GM23338 (cell line): ENCODE measurements around the gene AGR2. TPM values are rescaled to one million over a fixed set of nuclear protein-coding genes. Genes with fewer than 3 reads are reported as not detected.

Experiments used
- ATAC-seq: fragments of 200-7000 bp; cut with Tn5 transposase; 3 replicates; pipeline ENCODE4 v1.9.1; 2020
- DNase-seq: peaks from one replicate; pipeline ENCODE4 v3.0.0-alpha.2; 2015; ENCODE audit warnings: low spot score
- H2AFZ ChIP-seq: fragments of 200-600 bp; sonication (generic); 2 replicates; pipeline ENCODE4 v1.8.0; 2016; ENCODE audit warnings: antibody characterized with exemption, mild to moderate bottlenecking, moderate library complexity
- H3F3A ChIP-seq: fragments of 200-600 bp; sonication (generic); replicated peaks from 2 replicates; pipeline ENCODE4 v1.8.0; 2017; ENCODE audit warnings: antibody characterized with exemption, mixed run types, low read depth
- H3K27ac ChIP-seq: fragments of 200-600 bp; sonication (generic); 2 replicates; pipeline ENCODE4 v1.6.1; 2016; ENCODE audit warnings: low read depth
- H3K27me3 ChIP-seq: fragments of 200-600 bp; sonication (generic); 2 replicates; pipeline ENCODE4 v1.8.0; 2016; ENCODE audit warnings: mild to moderate bottlenecking, mixed run types, moderate library complexity; ENCODE audit not compliant: insufficient read depth
- H3K36me3 ChIP-seq: fragments of 200-600 bp; sonication (generic); 2 replicates; pipeline ENCODE4 v1.8.0; 2016; ENCODE audit warnings: mild to moderate bottlenecking; ENCODE audit not compliant: insufficient read depth
- H3K4me1 ChIP-seq: fragments of 200-600 bp; sonication (generic); 2 replicates; pipeline ENCODE4 v1.8.0; 2016; ENCODE audit warnings: mild to moderate bottlenecking, moderate library complexity; ENCODE audit not compliant: insufficient read depth
- H3K4me2 ChIP-seq: fragments of 200-600 bp; sonication (generic); 2 replicates; pipeline ENCODE4 v1.7.1; 2017; ENCODE audit warnings: mixed run types
- H3K4me3 ChIP-seq: fragments of 200-600 bp; sonication (generic); 2 replicates; pipeline ENCODE4 v1.6.1; 2016; ENCODE audit warnings: mixed run types
- H3K79me2 ChIP-seq: fragments of 200-600 bp; sonication (generic); replicated peaks from 2 replicates; pipeline ENCODE4 v1.8.0; 2017; ENCODE audit warnings: mild to moderate bottlenecking; ENCODE audit not compliant: insufficient read depth
- H3K9me2 ChIP-seq: fragments of 200-600 bp; sonication (generic); 2 replicates; pipeline ENCODE4 v1.8.0; 2017; ENCODE audit not compliant: insufficient read depth
- H4K20me1 ChIP-seq: fragments of 200-600 bp; sonication (generic); replicated peaks from 2 replicates; pipeline ENCODE4 v1.8.0; 2017; ENCODE audit warnings: mild to moderate bottlenecking; ENCODE audit not compliant: insufficient read depth
- H3K27ac Mint-ChIP-seq: 2 replicates; pipeline ENCODE4 v1.8.0; 2020; ENCODE audit warnings: inconsistent platforms, mild to moderate bottlenecking, moderate library complexity, mixed read lengths
- H3K27me3 Mint-ChIP-seq: 3 replicates; pipeline ENCODE4 v1.8.0; 2022; ENCODE audit warnings: low read depth, mild to moderate bottlenecking, moderate library complexity, mixed read lengths, inconsistent platforms; ENCODE audit not compliant: insufficient read depth, poor library complexity
- H3K36me3 Mint-ChIP-seq: 3 replicates; pipeline ENCODE4 v1.8.0; 2021; ENCODE audit warnings: low read depth, mild to moderate bottlenecking, inconsistent platforms, moderate library complexity, mixed read lengths
- H3K4me1 Mint-ChIP-seq: 3 replicates; pipeline ENCODE4 v1.8.0; 2020; ENCODE audit warnings: mild to moderate bottlenecking, inconsistent platforms, mixed read lengths
- H3K4me3 Mint-ChIP-seq: 3 replicates; pipeline ENCODE4 v1.8.0; 2021; ENCODE audit warnings: moderate library complexity, mild to moderate bottlenecking, inconsistent platforms, mixed read lengths
- H3K9me3 Mint-ChIP-seq: 3 replicates; pipeline ENCODE4 v1.8.0; 2020; ENCODE audit warnings: moderate library complexity, mild to moderate bottlenecking, inconsistent platforms, mixed read lengths
- NANOG ChIP-seq: IDR thresholded peaks from 2 replicates; pipeline ENCODE4 v1.6.1; 2016; ENCODE audit warnings: antibody characterized with exemption, borderline replicate concordance
- STAT1 ChIP-seq: IDR thresholded peaks from one replicate; pipeline ENCODE4 v1.6.1; 2016; ENCODE audit warnings: antibody characterized with exemption; ENCODE audit not compliant: unreplicated experiment
- ZNF114 ChIP-seq: fragments of 250-450 bp; sonication (Bioruptor Pico); IDR thresholded peaks from 2 replicates; pipeline ENCODE4 v1.5.0; 2020; ENCODE audit warnings: mild to moderate bottlenecking, moderate library complexity
- ZNF331 ChIP-seq: fragments of 250-450 bp; sonication (Bioruptor Pico); IDR thresholded peaks from 2 replicates; pipeline ENCODE4 v1.5.0; 2020; ENCODE audit warnings: low read depth, mild to moderate bottlenecking, moderate library complexity
- polyA plus RNA-seq: library from polyadenylated mRNA; unstranded; fragments of >200 nt; fragmentation: Nextera tagmentation; extraction: Ambion mirVana; gene quantifications from 2 replicates; pipeline ENCODE4 v1.2.1, GENCODE V29; 2016
- total RNA-seq: library from RNA; depleted of rRNA; stranded (reverse); fragments of >200 nt; shearing (Covaris generic); gene quantifications from 2 replicates; pipeline ENCODE4 v1.2.3, GENCODE V29; 2014
- TF ChIP-seq, protein P1 (sequence below): fragments of 250-450 bp; sonication (Bioruptor Pico); IDR thresholded peaks from 2 replicates; pipeline ENCODE4 v1.5.0; 2020; ENCODE audit warnings: mild to moderate bottlenecking, moderate library complexity
- TF ChIP-seq, protein P2 (sequence below), 2 experiments: fragments of 200-600 bp in 1 of 2; sonication (generic) in 1 of 2; conservative IDR thresholded peaks; 2 replicates each; pipeline versions ENCODE4 v1.5.1 to v1.6.1; 2016 to 2017; ENCODE audit warnings: antibody characterized with exemption in 2 of 2, low read depth in 2 of 2, mild to moderate bottlenecking in 2 of 2, moderate library complexity in 1 of 2
- TF ChIP-seq, protein P3 (sequence below): IDR thresholded peaks from 2 replicates; pipeline ENCODE4 v1.6.1; 2016; ENCODE audit warnings: antibody characterized with exemption

The AGR2 gene
- total and polyA plus RNA-seq, 2 experiments from 2014 or later = not detected

DNA sequence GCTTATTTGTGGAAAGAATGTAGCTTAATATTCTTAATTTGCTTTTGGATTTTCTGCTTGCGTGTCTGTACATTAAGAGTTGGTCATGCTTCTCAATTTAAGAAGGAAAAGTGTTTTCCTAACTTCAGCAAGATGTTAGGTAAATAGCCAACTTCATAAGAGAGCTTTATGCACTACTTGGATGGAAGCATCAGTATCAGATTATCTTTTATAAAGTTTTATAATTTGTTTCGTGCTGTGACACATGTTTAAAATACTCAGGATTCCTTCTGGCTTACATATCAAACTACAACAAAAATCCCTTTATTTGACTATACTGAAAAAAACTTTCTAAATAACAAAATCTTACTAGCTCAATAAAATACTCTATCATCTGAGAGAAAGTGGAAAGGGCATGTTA, 34.8 kb upstream of the AGR2 start:
- no peak overlapping the region for H3K4me3 Mint-ChIP-seq
- no peak overlapping the region for H2AFZ ChIP-seq
- H3K27ac ChIP-seq = no peak overlapping the region
- H3K27ac Mint-ChIP-seq = no peak overlapping the region
- H3K9me2 ChIP-seq = no peaks in the 10 kb centered on the region; the same call in 1 of the 2 replicates
- no peaks in the 10 kb centered on the region for H3K4me1 ChIP-seq
- H3K79me2 ChIP-seq = no peaks in the 10 kb centered on the region
- H4K20me1 ChIP-seq = no peaks in the 10 kb centered on the region
- no peak for ATAC-seq
- H3K27me3 Mint-ChIP-seq = no peaks in the 10 kb centered on the region
- H3K27me3 ChIP-seq = no peaks in the 10 kb centered on the region
- no peak overlapping the region for H3K4me2 ChIP-seq
- peaks cover 4% of the 10 kb centered on the region; the same call in 2 of the 3 replicates for H3K4me1 Mint-ChIP-seq
- DNase-seq = no peak
- no peaks in the 10 kb centered on the region for H3K36me3 ChIP-seq
- H3K36me3 Mint-ChIP-seq = no peaks in the 10 kb centered on the region
- TF ChIP-seq, protein P1, sequence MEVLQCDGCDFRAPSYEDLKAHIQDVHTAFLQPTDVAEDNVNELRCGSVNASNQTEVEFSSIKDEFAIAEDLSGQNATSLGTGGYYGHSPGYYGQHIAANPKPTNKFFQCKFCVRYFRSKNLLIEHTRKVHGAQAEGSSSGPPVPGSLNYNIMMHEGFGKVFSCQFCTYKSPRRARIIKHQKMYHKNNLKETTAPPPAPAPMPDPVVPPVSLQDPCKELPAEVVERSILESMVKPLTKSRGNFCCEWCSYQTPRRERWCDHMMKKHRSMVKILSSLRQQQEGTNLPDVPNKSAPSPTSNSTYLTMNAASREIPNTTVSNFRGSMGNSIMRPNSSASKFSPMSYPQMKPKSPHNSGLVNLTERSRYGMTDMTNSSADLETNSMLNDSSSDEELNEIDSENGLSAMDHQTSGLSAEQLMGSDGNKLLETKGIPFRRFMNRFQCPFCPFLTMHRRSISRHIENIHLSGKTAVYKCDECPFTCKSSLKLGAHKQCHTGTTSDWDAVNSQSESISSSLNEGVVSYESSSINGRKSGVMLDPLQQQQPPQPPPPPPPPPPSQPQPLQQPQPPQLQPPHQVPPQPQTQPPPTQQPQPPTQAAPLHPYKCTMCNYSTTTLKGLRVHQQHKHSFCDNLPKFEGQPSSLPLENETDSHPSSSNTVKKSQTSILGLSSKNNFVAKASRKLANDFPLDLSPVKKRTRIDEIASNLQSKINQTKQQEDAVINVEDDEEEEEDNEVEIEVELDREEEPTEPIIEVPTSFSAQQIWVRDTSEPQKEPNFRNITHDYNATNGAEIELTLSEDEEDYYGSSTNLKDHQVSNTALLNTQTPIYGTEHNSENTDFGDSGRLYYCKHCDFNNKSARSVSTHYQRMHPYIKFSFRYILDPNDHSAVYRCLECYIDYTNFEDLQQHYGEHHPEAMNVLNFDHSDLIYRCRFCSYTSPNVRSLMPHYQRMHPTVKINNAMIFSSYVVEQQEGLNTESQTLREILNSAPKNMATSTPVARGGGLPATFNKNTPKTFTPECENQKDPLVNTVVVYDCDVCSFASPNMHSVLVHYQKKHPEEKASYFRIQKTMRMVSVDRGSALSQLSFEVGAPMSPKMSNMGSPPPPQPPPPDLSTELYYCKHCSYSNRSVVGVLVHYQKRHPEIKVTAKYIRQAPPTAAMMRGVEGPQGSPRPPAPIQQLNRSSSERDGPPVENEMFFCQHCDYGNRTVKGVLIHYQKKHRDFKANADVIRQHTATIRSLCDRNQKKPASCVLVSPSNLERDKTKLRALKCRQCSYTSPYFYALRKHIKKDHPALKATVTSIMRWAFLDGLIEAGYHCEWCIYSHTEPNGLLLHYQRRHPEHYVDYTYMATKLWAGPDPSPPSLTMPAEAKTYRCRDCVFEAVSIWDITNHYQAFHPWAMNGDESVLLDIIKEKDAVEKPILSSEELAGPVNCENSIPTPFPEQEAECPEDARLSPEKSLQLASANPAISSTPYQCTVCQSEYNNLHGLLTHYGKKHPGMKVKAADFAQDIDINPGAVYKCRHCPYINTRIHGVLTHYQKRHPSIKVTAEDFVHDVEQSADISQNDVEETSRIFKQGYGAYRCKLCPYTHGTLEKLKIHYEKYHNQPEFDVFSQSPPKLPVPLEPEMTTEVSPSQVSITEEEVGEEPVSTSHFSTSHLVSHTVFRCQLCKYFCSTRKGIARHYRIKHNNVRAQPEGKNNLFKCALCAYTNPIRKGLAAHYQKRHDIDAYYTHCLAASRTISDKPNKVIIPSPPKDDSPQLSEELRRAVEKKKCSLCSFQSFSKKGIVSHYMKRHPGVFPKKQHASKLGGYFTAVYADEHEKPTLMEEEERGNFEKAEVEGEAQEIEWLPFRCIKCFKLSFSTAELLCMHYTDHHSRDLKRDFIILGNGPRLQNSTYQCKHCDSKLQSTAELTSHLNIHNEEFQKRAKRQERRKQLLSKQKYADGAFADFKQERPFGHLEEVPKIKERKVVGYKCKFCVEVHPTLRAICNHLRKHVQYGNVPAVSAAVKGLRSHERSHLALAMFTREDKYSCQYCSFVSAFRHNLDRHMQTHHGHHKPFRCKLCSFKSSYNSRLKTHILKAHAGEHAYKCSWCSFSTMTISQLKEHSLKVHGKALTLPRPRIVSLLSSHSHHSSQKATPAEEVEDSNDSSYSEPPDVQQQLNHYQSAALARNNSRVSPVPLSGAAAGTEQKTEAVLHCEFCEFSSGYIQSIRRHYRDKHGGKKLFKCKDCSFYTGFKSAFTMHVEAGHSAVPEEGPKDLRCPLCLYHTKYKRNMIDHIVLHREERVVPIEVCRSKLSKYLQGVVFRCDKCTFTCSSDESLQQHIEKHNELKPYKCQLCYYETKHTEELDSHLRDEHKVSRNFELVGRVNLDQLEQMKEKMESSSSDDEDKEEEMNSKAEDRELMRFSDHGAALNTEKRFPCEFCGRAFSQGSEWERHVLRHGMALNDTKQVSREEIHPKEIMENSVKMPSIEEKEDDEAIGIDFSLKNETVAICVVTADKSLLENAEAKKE (CRISPR knock-in tag) = no peak
- no peak for TF ChIP-seq ZNF331 (CRISPR knock-in tag)
- no peak for TF ChIP-seq ZNF114 (CRISPR knock-in tag)
- TF ChIP-seq, protein P2, sequence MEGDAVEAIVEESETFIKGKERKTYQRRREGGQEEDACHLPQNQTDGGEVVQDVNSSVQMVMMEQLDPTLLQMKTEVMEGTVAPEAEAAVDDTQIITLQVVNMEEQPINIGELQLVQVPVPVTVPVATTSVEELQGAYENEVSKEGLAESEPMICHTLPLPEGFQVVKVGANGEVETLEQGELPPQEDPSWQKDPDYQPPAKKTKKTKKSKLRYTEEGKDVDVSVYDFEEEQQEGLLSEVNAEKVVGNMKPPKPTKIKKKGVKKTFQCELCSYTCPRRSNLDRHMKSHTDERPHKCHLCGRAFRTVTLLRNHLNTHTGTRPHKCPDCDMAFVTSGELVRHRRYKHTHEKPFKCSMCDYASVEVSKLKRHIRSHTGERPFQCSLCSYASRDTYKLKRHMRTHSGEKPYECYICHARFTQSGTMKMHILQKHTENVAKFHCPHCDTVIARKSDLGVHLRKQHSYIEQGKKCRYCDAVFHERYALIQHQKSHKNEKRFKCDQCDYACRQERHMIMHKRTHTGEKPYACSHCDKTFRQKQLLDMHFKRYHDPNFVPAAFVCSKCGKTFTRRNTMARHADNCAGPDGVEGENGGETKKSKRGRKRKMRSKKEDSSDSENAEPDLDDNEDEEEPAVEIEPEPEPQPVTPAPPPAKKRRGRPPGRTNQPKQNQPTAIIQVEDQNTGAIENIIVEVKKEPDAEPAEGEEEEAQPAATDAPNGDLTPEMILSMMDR (conservative IDR thresholded peaks at IDR 0.05; ENCODE audit: low read depth in 2 of 2) = no peak
- TF ChIP-seq NANOG = no peak
- TF ChIP-seq STAT1 = no peak
- TF ChIP-seq, protein P3, sequence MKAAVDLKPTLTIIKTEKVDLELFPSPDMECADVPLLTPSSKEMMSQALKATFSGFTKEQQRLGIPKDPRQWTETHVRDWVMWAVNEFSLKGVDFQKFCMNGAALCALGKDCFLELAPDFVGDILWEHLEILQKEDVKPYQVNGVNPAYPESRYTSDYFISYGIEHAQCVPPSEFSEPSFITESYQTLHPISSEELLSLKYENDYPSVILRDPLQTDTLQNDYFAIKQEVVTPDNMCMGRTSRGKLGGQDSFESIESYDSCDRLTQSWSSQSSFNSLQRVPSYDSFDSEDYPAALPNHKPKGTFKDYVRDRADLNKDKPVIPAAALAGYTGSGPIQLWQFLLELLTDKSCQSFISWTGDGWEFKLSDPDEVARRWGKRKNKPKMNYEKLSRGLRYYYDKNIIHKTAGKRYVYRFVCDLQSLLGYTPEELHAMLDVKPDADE = no peak
- H3F3A ChIP-seq = no peaks in the 10 kb centered on the region
- H3K4me3 ChIP-seq = no peak overlapping the region
- no peaks in the 10 kb centered on the region for H3K9me3 Mint-ChIP-seq
